Sigmoid colon (tissue), 3 donors: ENCODE results near the gene KCNS3.

Source experiments
- CTCF ChIP-seq, 4 experiments: fragments of 450-650 bp in 3 of 4; fragments of 200-600 bp in 1 of 4; IDR thresholded peaks; one replicate each; pipeline ENCODE4 v1.5.1; 2016 to 2019; ENCODE audit warnings: antibody characterized with exemption in 4 of 4, mild to moderate bottlenecking in 3 of 4, moderate library complexity in 2 of 4
- POLR2A ChIP-seq, 2 donors: fragments of 450-650 bp; IDR thresholded peaks; one replicate each; pipeline ENCODE4 v1.6.1; 2016; ENCODE audit warnings: antibody characterized with exemption in 2 of 2, mild to moderate bottlenecking in 2 of 2, moderate library complexity in 2 of 2

GRCh38 chr2:17959356-17959755 is 80.9 kb downstream of the KCNS3 start:
- TF ChIP-seq CTCF (IDR thresholded peaks at IDR 0.05) (no peak), POLR2A (IDR thresholded peaks at IDR 0.05) (no peak)
